ENCODE data around the gene FAIM2. TPM values are rescaled to one million over a fixed set of nuclear protein-coding genes. Genes with fewer than 3 reads are reported as not detected.
A peak's percentile ranks its signal among the peaks of the same experiment; 100 is the strongest.

Gene FAIM2
- total RNA-seq, 1 experiment from 2014 or later = 0.18 TPM

GRCh38 chr12:49818241-49818895 is 85.3 kb downstream of the FAIM2 start:
- no TSS peak for BruUV-seq (replicated peaks)
- H3K36me3 ChIP-seq (ENCODE audit: low read depth, low read length) = no peaks in the 10 kb centered on the region
- DNase-seq (peak; percentile 9), ATAC-seq (peak; percentile 33; the same call in 1 of the 2 replicates)
- TF ChIP-seq CTCF (conservative IDR thresholded peaks at IDR 0.05; ENCODE audit: low read depth, low read length) (no peak), EZH2phosphoT487 (IDR thresholded peaks at IDR 0.05; ENCODE audit: borderline replicate concordance, low read length) (no peak), EZH2 (IDR thresholded peaks at IDR 0.05; ENCODE audit: low read length, unreplicated experiment) (no peak)
- intact Hi-C loops (cut with micrococcal nuclease) = no loop called here
- no peak overlapping the region for H3K4me2 ChIP-seq (ENCODE audit: low read length)
- no peaks in the 10 kb centered on the region for H3F3A ChIP-seq (ENCODE audit: low read length, unreplicated experiment)
- CTCF ChIA-PET = no interaction called here
- no peak overlapping the region for H3K9ac ChIP-seq (ENCODE audit: low read length)
- no peaks in the 10 kb centered on the region for H3K4me1 ChIP-seq (ENCODE audit: insufficient read depth, low read length)
- H4K20me1 ChIP-seq (ENCODE audit: low read length) = no peaks in the 10 kb centered on the region
- no peak overlapping the region for H2AFZ ChIP-seq (ENCODE audit: low read length)
- H3K79me2 ChIP-seq (ENCODE audit: low read length) = 0 out of 2 replicates have a peak, but pooled peaks cover 4% of the 10 kb centered on the region
- no peaks in the 10 kb centered on the region for H3K9me2 ChIP-seq (replicated peaks; ENCODE audit: low read length)
- no peak overlapping the region for H3K27ac ChIP-seq (ENCODE audit: low read length)
- H3K4me3 ChIP-seq (ENCODE audit: low read length) = no peak overlapping the region
- POLR2A ChIA-PET (ENCODE audit: unreplicated experiment) = no interaction called here
- no peaks in the 10 kb centered on the region for H3K9me3 ChIP-seq (ENCODE audit: low read length)
- H3K27me3 ChIP-seq (ENCODE audit: low read length) = no peaks in the 10 kb centered on the region

Other genes with a start within 250 kb of the FAIM2 start
- 5.2 and 6.2 TPM in 2 replicates for gene FMNL3, start 196.5 kb downstream of the FAIM2 start, total RNA-seq (2014; rRNA removed)
- gene TMBIM6, start 162.3 kb downstream of the FAIM2 start, total RNA-seq (2014; rRNA removed) = 396 and 402 TPM in 2 replicates
- 13.3 and 14.2 TPM in 2 replicates for gene NCKAP5L, start 75.5 kb downstream of the FAIM2 start, total RNA-seq (2014; rRNA removed)
- gene BCDIN3D, start 60.8 kb downstream of the FAIM2 start, total RNA-seq (2014; rRNA removed) = 4.5 and 5.4 TPM in 2 replicates
- not detected in 2 replicates for gene AQP2, start 46.8 kb upstream of the FAIM2 start, total RNA-seq (2014; rRNA removed)
- not detected in 2 replicates for gene AQP5, start 58.0 kb upstream of the FAIM2 start, total RNA-seq (2014; rRNA removed)
- not detected in 2 replicates for gene AQP6, start 69.0 kb upstream of the FAIM2 start, total RNA-seq (2014; rRNA removed)
- 95.3 and 97.9 TPM in 2 replicates for gene RACGAP1, start 121.6 kb upstream of the FAIM2 start, total RNA-seq (2014; rRNA removed)
- 6.0 and 6.3 TPM in 2 replicates for gene ASIC1, start 153.7 kb upstream of the FAIM2 start, total RNA-seq (2014; rRNA removed)
- gene SMARCD1, start 181.4 kb upstream of the FAIM2 start, total RNA-seq (2014; rRNA removed) = 105 and 109 TPM in 2 replicates
- 0.11 and 0.40 TPM in 2 replicates for gene GPD1, start 200.1 kb upstream of the FAIM2 start, total RNA-seq (2014; rRNA removed)
- 75.7 and 84.7 TPM in 2 replicates for gene COX14, start 208.3 kb upstream of the FAIM2 start, total RNA-seq (2014; rRNA removed)

Measured in PC-3 (cell line).